HG02943 (cell line): ENCODE data around the gene AK5.

Source experiments
- ATAC-seq: cut with Tn5 transposase; IDR thresholded peaks from one replicate; pipeline ENCODE4 v1.9.1; 2021; ENCODE audit warnings: mild to moderate bottlenecking, low read depth, moderate library complexity; ENCODE audit not compliant: unreplicated experiment

The AK5 gene

DNA sequence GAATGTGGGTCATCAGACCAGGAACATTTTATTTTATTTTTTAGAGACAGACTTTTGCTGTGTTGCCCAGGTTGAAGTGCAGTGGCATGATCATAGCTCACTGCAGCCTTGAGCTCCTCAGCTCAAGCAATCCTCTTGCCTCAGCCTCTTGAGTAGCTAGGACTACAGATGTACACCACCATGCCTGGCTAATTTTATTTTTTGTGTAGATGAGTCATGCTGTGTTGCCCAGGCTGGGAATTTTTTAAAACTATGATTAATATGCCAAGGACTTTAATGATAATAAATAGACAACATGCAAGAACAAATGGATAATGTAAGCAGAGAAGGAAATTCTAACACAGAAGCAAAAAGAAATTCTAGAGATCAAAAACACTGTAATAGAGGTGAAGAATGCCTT is 142.4 kb downstream of the AK5 start:
- no peak for ATAC-seq

DNA sequence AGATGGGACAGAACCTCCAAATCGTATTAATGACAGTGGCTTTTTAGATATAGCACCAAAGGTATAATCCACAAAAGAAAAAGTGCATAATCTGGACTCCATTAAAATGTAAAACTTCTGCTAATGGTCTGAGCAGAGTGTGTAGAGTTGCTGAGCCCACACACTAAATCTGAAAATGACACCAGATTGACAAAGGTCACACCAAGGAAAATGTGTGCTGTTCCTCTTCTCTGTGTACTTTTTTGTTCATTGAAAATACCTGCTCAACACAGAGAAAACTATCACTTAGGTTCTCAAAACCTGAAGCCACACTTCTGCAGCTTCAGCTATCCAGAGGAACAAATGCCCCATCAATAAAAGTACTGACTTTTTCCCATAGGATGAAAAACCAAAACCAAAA is 146.2 kb downstream of the AK5 start:
- no peak for ATAC-seq

- ATAC-seq: no peak
Observed at GRCh38 chr1:77430966-77431690, 149.3 kb downstream of the AK5 start.

- no peak for ATAC-seq
Observed at GRCh38 chr1:77433934-77434333, 152.1 kb downstream of the AK5 start.

- ATAC-seq: no peak
Observed at GRCh38 chr1:77434967-77435366, 153.1 kb downstream of the AK5 start.

GRCh38 chr1:77438236-77438913 is 156.6 kb downstream of the AK5 start:
- ATAC-seq: no peak

DNA sequence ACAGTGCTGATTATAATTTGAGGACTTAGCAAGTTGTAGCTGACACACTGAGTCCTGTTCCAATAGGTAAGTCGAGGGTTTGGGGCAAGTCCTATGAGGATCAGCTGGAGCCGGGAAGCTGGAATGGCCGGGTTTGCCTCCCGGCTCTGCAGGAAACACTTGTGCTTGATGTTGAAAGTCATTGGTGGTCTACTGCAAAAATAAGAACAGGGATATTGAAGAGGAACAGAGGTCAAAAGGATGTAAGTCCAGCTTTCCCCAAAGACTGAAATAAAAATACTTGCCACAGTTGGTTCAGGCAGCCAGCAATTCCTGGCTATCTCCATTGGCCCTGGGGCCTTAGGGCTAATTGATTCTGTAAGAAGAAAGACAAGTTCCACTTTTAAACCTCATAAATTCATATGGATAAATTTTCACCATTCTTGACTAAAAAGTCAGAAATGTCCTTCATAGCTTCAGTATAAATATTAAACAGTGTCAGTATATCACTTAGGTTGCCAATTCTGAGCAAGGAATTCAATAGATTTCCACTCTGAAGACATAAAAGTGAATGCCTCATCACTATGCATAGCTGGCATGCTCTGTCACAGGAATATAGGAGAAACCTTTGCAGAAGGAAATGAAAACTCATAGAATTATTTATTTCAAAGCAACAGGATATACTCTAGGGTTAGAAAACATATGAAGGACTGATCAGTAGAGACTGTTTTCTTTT is 165.2 kb downstream of the AK5 start:
- no peak for ATAC-seq

DNA sequence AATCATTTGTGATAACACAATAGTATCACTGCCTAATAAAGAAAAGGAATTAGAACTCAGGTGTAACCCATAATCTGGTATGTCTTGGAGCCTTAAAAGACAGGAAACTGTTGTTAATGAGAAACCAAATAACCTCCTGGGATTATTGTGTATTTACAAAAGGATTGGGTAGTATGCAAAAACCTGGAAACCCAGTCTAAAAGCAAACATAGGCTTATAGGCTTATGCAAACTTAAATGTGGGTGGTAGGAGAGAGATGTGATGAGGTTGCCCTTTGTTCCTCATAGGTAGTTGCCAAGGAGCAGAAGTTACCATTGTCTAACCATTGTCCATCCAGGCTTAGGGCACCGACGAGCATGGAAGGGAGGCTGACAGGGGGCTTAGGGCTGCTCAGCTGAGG is 165.8 kb downstream of the AK5 start:
- no peak for ATAC-seq

- no peak for ATAC-seq
Observed at GRCh38 chr1:77459881-77460280, 178.1 kb downstream of the AK5 start.

- no peak for ATAC-seq
Observed at GRCh38 chr1:77461691-77462090, 179.9 kb downstream of the AK5 start.

- no peak for ATAC-seq
Observed at GRCh38 chr1:77463216-77463615, 181.4 kb downstream of the AK5 start.

DNA sequence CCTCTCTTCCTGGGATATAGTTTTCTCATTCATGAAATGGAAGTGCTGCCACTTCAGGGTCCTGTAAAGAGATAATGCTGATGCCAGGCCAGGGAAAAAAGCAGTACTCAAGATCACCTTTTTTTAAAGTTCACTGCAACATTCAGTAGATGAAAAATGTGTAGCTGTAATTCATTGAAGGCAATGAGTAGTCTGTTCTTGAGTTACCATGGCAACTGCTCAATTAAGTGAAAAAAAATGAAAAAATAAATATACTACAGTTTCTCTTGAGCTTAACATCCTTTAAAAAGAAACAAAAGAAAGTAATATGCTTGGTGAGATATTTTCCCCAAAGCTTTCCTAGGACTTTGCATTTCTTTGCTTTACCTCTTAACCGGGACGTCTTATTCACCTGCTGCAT is 183.3 kb downstream of the AK5 start:
- ATAC-seq: no peak

- ATAC-seq: no peak
Observed at GRCh38 chr1:77465922-77466321, 184.1 kb downstream of the AK5 start.

DNA sequence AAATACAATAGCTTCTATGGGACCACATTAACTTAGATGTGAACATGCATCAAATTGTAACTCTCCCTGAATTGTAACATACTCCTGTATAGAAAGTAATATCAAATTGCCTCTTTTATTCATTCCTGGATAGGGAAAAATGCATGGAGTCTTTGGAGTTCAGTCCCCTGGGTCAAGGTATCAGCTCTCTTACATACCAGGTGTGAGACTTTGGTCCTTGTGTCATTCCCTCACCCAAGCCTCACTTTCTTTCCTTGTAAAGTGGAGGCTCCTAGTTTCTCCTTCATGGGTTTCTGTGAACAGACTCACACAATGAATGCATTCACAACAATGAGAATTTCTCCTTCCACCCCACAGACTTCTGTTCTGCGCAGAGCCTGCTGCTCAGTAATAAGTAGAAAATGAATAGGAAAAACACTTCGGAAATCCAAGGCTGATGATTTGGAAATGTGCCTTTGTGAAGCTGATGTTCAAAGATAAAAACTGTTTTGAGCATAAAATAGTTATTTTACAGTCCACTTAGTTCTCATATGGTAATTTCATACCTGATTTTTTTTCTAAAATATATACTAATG is 185.3 kb downstream of the AK5 start:
- no peak for ATAC-seq

GRCh38 chr1:77467741-77468140 is 185.9 kb downstream of the AK5 start:
- ATAC-seq: no peak

DNA sequence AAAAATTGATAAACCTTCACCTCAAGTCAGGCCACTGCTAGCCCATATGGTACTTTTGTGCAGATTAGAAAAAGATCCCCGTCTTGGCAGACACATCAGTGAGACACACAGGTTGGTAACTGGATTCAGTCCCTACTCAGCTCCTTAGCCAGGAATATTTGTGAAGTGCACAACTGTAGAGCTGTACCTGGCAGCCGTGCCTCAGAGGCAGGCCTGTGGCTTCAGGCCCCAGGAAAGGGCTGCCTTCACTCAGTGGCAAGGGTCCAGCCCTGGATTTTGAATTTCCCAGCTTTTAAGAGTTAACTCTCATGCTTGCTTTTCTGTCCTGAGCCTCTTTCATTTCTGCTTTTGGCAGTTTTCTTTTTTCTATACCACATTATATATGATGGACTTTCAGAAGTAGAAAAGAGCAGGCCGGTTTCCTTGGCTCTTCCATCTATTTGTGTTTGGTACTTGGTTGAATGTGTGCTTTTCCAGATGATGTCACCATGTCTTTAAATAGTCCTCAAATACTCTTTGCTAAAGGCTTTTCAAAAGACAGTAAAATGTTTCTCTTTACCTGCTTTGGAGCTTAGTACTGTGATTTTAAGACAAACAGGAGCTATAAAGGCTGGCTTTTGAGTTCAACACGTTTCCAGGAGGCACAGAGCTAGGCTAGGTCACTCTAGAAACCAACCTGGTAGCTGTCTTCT is 186.6 kb downstream of the AK5 start:
- ATAC-seq: no peak

DNA sequence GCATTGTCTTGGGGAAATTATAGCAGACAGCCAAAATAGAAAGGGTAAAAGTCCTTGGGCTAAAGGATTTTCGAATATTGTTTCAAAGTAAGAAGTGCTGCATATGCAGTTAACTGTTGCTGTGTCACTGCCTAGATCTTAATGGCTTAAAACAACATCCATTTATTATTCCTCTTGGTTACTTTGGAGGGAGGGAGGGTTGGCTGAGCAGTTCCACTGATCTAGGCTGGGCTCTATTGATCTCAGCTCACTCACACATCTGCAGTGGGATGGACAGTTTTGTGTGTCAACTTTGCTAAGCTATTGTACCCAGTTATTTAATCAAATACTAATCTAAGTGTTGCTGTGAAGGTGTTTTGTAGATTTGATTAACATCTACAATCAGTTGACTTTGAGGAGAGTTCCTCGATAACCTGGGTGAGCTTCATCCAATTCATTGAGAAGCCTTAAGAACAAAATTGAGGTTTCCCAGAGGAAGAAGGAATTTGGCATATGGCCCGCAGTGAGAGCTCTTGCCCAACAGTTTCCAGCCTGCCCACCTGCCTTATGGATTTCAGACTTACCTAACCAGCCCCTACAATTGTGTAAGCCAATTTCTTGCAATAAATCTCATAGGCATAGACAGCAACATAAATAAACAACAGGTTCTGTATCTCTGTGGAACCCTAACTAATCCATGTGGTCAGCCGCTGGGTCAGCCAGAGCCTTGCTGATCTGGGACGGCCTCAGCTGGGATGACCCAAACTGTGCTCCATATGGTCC is 187.3 kb downstream of the AK5 start:
- ATAC-seq: no peak

DNA sequence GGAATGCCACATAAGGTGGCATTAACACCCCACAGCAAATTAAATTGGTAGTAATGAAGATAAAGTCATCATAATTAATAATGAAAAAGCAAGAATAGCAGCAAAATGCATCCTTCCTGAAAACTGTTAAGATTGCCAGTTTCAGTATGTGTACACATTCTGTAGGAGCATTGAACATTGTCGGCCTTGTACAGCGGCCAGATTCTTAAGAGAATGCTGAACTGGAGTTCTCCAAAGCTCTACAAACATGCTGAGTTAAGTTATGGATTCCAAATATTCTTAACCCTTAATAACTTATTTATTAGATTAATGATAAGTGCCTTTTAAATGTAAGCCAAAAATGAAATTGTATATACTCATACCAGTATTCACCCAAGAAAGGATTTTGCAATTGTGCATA is 189.9 kb downstream of the AK5 start:
- ATAC-seq: no peak

DNA sequence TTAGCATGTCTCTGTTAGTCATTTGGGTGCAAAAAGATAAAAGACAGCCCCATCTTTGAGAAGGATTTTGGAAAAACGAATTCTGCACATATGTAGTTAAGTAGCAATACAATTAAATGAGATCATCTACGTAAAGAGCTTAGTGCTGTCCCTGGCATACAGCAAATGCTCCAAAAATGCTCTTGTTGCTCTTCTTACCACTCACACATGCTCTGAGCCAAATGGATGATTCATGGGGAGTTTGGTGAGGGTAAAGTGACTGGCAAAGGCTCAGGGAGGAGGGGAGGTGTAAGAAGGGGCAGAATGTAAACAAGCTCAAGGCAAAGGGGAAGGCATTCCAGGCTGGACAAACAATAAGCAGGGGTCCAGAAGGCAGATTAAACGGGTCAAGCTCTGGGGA is 191.9 kb downstream of the AK5 start:
- ATAC-seq: no peak

- no peak for ATAC-seq
Observed at GRCh38 chr1:77475641-77476040, 193.8 kb downstream of the AK5 start.
